OCI-LY3 (cell line): ENCODE data around the gene SESTD1.

Experiments
- CTCF ChIP-seq: fragments of 200-600, 300-600 bp; sonication (generic); IDR thresholded peaks from 2 replicates; pipeline ENCODE4 v1.5.1; 2014; ENCODE audit warnings: antibody characterized with exemption, low read length, low read depth
- EZH2phosphoT487 ChIP-seq: fragments of 200-600 bp; shearing (Covaris generic); IDR thresholded peaks from 2 replicates; pipeline ENCODE4 v1.6.1; 2018; ENCODE audit warnings: antibody characterized with exemption, mixed run types, low read depth

- TF ChIP-seq CTCF (no peak), EZH2phosphoT487 (no peak)
Measured at GRCh38 chr2:179239195-179239594, 25.4 kb downstream of the SESTD1 start.
